OCI-LY1 (cell line): Measurements from ENCODE around the gene YIPF3.

Source experiments
- H2AFZ ChIP-seq: fragments of 200-600 bp; sonication (generic), shearing (Covaris generic); 2 replicates; pipeline ENCODE4 v1.6.0; 2014; ENCODE audit warnings: antibody characterized with exemption, mild to moderate bottlenecking, low read length
- H3F3A ChIP-seq: fragments of 200-600 bp; sonication (generic), shearing (Covaris generic); 2 replicates; pipeline ENCODE4 v1.6.0; 2014; ENCODE audit warnings: mild to moderate bottlenecking, antibody characterized with exemption, low read length, moderate library complexity; ENCODE audit not compliant: insufficient read depth
- H3K27ac ChIP-seq: fragments of 200-600 bp; sonication (generic); 2 replicates; pipeline ENCODE4 v1.5.1; 2014; ENCODE audit warnings: low read length, mixed run types, mild to moderate bottlenecking, low read depth; ENCODE audit not compliant: poor library complexity, severe bottlenecking
- H3K27me3 ChIP-seq: fragments of 200-600 bp; sonication (generic); 2 replicates; pipeline ENCODE4 v1.6.0; 2014; ENCODE audit warnings: antibody characterized with exemption, mild to moderate bottlenecking, low read length, moderate library complexity; ENCODE audit not compliant: insufficient read depth
- H3K36me3 ChIP-seq: fragments of 200-600 bp; sonication (generic); 2 replicates; pipeline ENCODE4 v1.6.1; 2014; ENCODE audit warnings: mild to moderate bottlenecking, antibody characterized with exemption, low read length, moderate library complexity, mixed read lengths; ENCODE audit not compliant: insufficient read depth
- H3K4me1 ChIP-seq: fragments of 200-600 bp; sonication (generic); 2 replicates; pipeline ENCODE4 v1.5.1; 2014; ENCODE audit warnings: mild to moderate bottlenecking, low read length, moderate library complexity; ENCODE audit not compliant: insufficient read depth, severe bottlenecking
- H3K4me2 ChIP-seq: fragments of 200-600 bp; sonication (generic), shearing (Covaris generic); 2 replicates; pipeline ENCODE4 v1.6.1; 2014; ENCODE audit warnings: low read length
- H3K4me3 ChIP-seq: fragments of 200-600 bp; sonication (generic); 2 replicates; pipeline ENCODE4 v1.5.1; 2014; ENCODE audit warnings: low read length, low read depth, mild to moderate bottlenecking, mixed read lengths; ENCODE audit not compliant: poor library complexity, severe bottlenecking
- H3K79me2 ChIP-seq: fragments of 200-600 bp; shearing (Covaris generic); 2 replicates; pipeline ENCODE4 v1.6.1; 2016; ENCODE audit warnings: mixed run types, low read length, mixed read lengths; ENCODE audit not compliant: insufficient read depth
- H3K9ac ChIP-seq: fragments of 200-600 bp; sonication (generic), shearing (Covaris generic); 2 replicates; pipeline ENCODE4 v1.6.1; 2014; ENCODE audit warnings: mild to moderate bottlenecking, low read length, mixed read lengths
- H3K9me2 ChIP-seq: fragments of 200-600 bp; sonication (generic), shearing (Covaris generic); 2 replicates; pipeline ENCODE4 v1.6.1; 2014; ENCODE audit warnings: low read depth, mild to moderate bottlenecking, low read length, mixed read lengths
- H3K9me3 ChIP-seq: fragments of 200-600 bp; shearing (Covaris generic); 2 replicates; pipeline ENCODE4 v1.6.1; 2014; ENCODE audit warnings: low read length, mixed read lengths
- H4K20me1 ChIP-seq: fragments of 200-600 bp; sonication (generic), shearing (Covaris generic); 2 replicates; pipeline ENCODE4 v1.6.0; 2016; ENCODE audit warnings: mild to moderate bottlenecking, low read length; ENCODE audit not compliant: insufficient read depth
- EZH2 ChIP-seq: fragments of 200-600 bp; sonication (generic), shearing (Covaris generic); IDR thresholded peaks from 2 replicates; pipeline ENCODE4 v1.8.0; 2017; ENCODE audit warnings: borderline replicate concordance, mixed run types, mild to moderate bottlenecking, antibody characterized with exemption, low read length, moderate library complexity, mixed read lengths
- TF ChIP-seq, protein P1 (sequence below): fragments of 200-600 bp; sonication (generic), shearing (Covaris generic); IDR thresholded peaks from 2 replicates; pipeline ENCODE4 v1.5.1; 2017; ENCODE audit warnings: mild to moderate bottlenecking, antibody characterized with exemption, low read length, moderate library complexity, mixed read lengths

The YIPF3 gene

DNA sequence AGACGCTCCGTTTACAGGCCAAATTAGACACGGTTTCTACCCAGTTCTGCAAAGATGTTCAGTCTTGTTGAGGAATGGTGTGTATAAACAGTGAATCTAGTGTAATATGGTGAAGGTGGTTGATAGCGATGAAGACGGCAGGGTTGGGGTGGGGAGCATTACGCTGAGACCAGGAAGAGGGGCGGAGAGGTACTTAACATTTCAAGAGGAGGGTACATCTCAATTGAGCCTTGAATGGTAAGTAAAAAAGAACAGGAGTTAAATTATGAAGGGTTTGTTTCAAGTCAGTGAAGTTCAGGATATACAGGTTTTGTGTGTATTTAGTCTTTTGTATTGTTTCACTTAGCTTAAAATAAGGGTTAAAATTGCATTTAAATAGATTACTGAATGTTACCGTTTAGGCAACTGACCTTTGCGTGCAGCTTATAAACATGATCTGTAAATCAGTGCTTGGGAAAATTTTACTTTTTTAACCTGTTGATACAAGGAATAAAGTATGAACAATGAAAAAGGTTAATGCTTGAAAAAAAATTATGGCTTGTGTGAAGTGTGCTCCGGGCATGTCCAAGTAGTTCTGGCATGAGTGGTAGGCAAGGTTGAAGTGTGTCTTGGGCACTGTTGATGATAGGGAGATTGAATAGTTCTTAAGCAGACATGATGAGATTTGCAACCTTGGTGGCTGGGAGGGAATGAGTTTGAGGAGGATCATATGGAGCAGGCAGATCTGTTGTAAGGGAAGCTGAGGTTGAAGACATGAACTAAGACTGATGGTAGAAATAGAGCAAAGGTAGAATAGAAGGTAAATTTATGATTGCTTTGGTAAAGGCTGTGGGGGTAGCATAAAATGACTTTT, 1.0 kb upstream of the YIPF3 start:
- no peaks in the 10 kb centered on the region for H4K20me1 ChIP-seq
- no peak for TF ChIP-seq EZH2
- TF ChIP-seq, protein P1, sequence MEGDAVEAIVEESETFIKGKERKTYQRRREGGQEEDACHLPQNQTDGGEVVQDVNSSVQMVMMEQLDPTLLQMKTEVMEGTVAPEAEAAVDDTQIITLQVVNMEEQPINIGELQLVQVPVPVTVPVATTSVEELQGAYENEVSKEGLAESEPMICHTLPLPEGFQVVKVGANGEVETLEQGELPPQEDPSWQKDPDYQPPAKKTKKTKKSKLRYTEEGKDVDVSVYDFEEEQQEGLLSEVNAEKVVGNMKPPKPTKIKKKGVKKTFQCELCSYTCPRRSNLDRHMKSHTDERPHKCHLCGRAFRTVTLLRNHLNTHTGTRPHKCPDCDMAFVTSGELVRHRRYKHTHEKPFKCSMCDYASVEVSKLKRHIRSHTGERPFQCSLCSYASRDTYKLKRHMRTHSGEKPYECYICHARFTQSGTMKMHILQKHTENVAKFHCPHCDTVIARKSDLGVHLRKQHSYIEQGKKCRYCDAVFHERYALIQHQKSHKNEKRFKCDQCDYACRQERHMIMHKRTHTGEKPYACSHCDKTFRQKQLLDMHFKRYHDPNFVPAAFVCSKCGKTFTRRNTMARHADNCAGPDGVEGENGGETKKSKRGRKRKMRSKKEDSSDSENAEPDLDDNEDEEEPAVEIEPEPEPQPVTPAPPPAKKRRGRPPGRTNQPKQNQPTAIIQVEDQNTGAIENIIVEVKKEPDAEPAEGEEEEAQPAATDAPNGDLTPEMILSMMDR = no peak
- no peaks in the 10 kb centered on the region for H3K9me2 ChIP-seq
- no peaks in the 10 kb centered on the region for H3K27me3 ChIP-seq
- H3K4me3 ChIP-seq = peak overlapping the region; percentile 96
- peaks cover 66% of the 10 kb centered on the region for H3K36me3 ChIP-seq
- H3K4me2 ChIP-seq = peak overlapping the region; percentile 95
- peak overlapping the region; percentile 98 for H3K9ac ChIP-seq
- H3K27ac ChIP-seq = peak overlapping the region; percentile 46
- H3K79me2 ChIP-seq = peaks cover 30% of the 10 kb centered on the region
- H2AFZ ChIP-seq = no peak overlapping the region
- H3K9me3 ChIP-seq = no peaks in the 10 kb centered on the region
- no peaks in the 10 kb centered on the region for H3F3A ChIP-seq
- peaks cover 26% of the 10 kb centered on the region for H3K4me1 ChIP-seq

DNA sequence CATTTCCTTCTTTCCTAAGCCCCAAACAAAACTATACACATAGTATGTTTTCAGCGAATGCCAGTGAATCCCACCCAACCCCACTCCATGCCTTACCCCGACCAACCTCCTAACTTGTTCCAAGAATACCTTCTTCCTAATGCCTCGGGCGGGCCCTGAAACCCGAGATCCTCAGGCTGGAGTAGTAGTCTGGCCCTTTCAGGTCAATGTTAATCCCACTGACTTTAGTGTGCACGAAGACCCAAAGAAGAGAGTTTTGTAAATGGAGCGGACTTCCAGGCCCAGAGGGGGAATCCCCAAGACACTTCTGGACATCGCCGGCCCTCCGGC, 394 bp downstream of the YIPF3 start:
- no peaks in the 10 kb centered on the region for H3F3A ChIP-seq
- no peaks in the 10 kb centered on the region for H3K9me2 ChIP-seq
- TF ChIP-seq, protein P1 = no peak
- TF ChIP-seq EZH2 = no peak
- H3K9me3 ChIP-seq = no peaks in the 10 kb centered on the region
- peaks cover 66% of the 10 kb centered on the region for H3K36me3 ChIP-seq
- no peak overlapping the region for H2AFZ ChIP-seq
- peak overlapping the region; percentile 93 for H3K4me2 ChIP-seq
- H4K20me1 ChIP-seq = no peaks in the 10 kb centered on the region
- peak overlapping the region; percentile 24 for H3K27ac ChIP-seq
- peak overlapping the region; percentile 96 for H3K4me3 ChIP-seq
- peaks cover 30% of the 10 kb centered on the region for H3K79me2 ChIP-seq
- no peaks in the 10 kb centered on the region for H3K27me3 ChIP-seq
- H3K9ac ChIP-seq = peak overlapping the region; percentile 98
- H3K4me1 ChIP-seq = peaks cover 26% of the 10 kb centered on the region

DNA sequence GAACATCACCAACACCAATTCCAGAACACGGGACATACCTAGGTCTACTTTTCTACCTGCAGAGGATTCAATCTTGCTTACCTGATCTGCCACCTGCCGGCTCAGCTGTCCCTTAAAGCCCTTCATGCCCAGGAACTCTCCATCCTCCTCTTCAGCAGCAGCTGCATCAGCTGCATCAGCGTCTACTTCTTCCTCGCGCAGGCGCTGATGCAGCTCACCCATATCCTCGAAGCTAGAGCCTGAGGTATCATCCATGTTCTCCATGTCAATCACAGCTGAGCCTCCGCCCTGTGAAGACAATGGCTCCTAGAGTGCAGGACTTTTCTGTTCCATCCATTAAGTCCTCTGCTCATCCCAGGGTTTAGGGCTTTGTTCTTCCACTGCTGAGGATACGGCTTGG, 918 bp downstream of the YIPF3 start:
- Histone ChIP-seq H3K79me2 (peaks cover 30% of the 10 kb centered on the region), H2AFZ (no peak overlapping the region), H3K4me3 (peak overlapping the region; percentile 96), H3K4me1 (peaks cover 26% of the 10 kb centered on the region), H3K27ac (no peak overlapping the region), H3F3A (no peaks in the 10 kb centered on the region), H3K9me3 (no peaks in the 10 kb centered on the region), H3K9me2 (no peaks in the 10 kb centered on the region), H3K36me3 (peaks cover 62% of the 10 kb centered on the region), H3K9ac (peak overlapping the region; percentile 98), H3K27me3 (no peaks in the 10 kb centered on the region), H4K20me1 (no peaks in the 10 kb centered on the region), H3K4me2 (peak overlapping the region; percentile 93)
- TF ChIP-seq, protein P1 = no peak
- TF ChIP-seq EZH2 = no peak
